ENCODE results near the gene TM7SF2.
A peak's percentile ranks its signal among the peaks of the same experiment; 100 is the strongest.
"Not testable (repeated sequence)": the region's sequence is repeated elsewhere in the genome, so short reads cannot be mapped to it uniquely, and the experiment has no call there.

TM7SF2 gene

DNA sequence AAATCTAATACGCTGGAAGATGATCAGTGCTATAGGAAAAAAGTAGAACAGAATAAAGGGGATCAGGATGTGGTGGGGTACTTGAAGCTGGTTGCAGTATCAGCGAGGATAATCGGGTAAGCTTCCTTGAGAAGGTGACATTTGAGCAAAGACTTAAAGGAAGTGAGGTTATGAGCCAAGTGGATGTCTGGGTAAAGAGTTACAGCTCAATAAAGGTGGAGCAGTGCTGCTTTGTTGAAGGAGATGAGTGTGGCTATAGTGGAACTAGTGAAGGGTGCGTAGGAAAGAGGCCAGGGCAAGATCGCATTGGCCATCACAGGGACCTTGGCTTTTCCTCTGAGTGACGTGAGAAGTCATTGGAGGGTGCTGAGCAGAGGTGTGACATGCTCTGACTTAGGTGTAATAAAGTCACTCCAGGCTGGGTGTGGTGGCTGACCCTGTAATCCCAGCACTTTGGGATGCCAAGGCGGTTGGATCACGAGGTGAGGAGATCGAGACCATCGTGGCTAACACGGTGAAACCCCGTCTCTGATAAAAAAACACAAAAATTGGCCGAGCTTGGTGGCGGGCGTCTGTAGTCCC is 24.9 kb downstream of the TM7SF2 start:
- TF ChIP-seq, protein P1, sequence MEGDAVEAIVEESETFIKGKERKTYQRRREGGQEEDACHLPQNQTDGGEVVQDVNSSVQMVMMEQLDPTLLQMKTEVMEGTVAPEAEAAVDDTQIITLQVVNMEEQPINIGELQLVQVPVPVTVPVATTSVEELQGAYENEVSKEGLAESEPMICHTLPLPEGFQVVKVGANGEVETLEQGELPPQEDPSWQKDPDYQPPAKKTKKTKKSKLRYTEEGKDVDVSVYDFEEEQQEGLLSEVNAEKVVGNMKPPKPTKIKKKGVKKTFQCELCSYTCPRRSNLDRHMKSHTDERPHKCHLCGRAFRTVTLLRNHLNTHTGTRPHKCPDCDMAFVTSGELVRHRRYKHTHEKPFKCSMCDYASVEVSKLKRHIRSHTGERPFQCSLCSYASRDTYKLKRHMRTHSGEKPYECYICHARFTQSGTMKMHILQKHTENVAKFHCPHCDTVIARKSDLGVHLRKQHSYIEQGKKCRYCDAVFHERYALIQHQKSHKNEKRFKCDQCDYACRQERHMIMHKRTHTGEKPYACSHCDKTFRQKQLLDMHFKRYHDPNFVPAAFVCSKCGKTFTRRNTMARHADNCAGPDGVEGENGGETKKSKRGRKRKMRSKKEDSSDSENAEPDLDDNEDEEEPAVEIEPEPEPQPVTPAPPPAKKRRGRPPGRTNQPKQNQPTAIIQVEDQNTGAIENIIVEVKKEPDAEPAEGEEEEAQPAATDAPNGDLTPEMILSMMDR (IDR thresholded peaks at IDR 0.05; ENCODE audit: extremely low read depth, missing control alignments) = no peak
- no peak for DNase-seq (ENCODE audit: low spot score)

DNA sequence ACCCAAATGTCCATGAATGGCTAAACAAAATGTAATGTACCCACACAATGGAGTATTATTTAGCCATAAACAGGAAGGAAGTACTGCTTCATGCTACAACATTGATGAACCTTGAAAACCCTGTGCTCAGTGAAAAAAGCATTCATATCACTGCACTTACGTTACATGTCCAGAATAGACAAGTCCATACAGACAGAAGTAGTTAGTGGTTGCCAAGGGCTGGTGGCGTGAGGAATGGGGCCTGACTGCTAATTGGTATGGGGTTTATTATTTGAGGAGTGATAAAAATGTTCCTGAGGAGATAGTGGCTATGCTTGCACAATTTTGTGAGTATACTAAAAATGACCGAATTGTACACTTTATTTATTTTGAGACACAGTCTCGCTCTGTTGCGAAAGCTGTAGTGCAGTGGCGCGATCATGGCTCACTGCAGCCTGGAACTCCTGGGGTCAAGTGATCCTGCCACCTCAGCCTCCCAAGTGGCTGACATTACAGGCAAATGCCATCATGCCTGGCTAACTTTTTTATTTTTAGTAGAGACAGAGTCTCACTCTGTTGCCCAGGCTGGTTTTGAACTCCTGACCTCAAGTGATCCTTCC is 30.3 kb downstream of the TM7SF2 start:
- DNase-seq (ENCODE audit: low spot score) = no peak
- TF ChIP-seq, protein P1 (IDR thresholded peaks at IDR 0.05; ENCODE audit: extremely low read depth, missing control alignments) = no peak

DNA sequence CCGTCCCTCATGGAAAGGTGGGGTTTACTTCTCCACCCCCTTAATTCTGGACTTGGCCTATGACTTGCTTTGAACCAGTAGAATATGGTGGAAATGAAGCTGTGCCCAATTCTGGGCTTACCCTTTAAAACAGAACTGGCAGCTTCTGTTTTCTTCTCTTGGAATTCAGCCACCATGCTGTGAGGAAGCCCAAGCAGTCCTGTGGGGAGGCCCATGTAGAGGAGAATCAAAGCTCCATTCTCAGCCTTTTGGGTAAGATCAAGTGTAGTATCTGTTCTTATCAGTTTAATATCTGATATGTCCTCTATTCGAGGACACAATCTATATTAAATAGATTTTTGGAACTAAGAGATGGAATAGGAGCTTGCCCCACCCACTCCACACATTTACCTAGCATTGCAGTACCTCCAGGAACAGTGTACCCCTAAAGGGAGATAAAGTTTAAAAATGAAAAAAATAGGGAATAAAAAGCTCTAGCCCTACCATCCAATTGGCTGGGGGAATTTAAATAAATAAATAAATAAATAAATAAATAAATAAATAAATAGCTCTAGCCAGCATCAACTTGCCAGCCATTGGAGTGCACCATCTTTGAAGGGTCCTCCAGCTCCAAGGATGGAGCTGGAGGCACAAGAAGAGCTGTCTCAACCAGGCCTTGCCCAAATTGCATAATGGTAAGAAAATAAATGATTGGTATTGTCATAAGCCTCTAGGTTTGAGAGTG is 35.8 kb downstream of the TM7SF2 start:
- DNase-seq (ENCODE audit: low spot score) = no peak
- TF ChIP-seq, protein P1 (IDR thresholded peaks at IDR 0.05; ENCODE audit: extremely low read depth, missing control alignments) = no peak

DNA sequence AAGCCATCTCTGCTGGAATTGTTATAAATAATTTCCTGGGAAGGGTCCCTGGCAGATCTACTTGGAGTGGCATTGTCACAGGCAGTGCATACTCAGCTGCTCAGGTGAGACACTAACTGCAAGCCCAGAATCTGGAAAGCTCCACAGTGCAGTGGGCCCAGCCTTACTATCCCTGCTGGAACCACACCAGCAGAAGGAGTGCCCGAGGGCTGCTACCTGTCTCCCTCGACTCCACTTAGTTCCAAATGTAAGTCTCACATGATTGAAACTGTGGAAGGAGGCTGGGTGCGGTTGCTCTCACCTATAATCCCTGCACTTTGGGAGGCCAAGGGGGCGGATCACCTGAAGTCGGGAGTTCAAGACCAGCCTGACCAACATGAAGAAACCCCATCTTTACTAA is 37.0 kb downstream of the TM7SF2 start:
- TF ChIP-seq, protein P1 (IDR thresholded peaks at IDR 0.05; ENCODE audit: extremely low read depth, missing control alignments) = no peak
- no peak for DNase-seq (ENCODE audit: low spot score)

GRCh38 chr11:65150131-65150508 is 38.4 kb downstream of the TM7SF2 start:
- not testable (repeated sequence) for DNase-seq (ENCODE audit: low spot score)

- DNase-seq (ENCODE audit: low spot score) = peak; percentile 23
- TF ChIP-seq, protein P1 (IDR thresholded peaks at IDR 0.05; ENCODE audit: extremely low read depth, missing control alignments) = no peak
These were observed 39.0 kb downstream of the TM7SF2 start for GRCh38 chr11:65150509-65151299.

- TF ChIP-seq, protein P1 (IDR thresholded peaks at IDR 0.05; ENCODE audit: extremely low read depth, missing control alignments) = no peak
- no peak for DNase-seq (ENCODE audit: low spot score)
These were observed 39.7 kb downstream of the TM7SF2 start for GRCh38 chr11:65151331-65151899.
